Cardiac fibroblast (primary cell): ENCODE data around the gene SAMD3.
"Not testable (repeated sequence)": the region's sequence is repeated elsewhere in the genome, so short reads cannot be mapped to it uniquely, and the experiment has no call there.

Experiments
- DNase-seq, 2 donors: peaks; one replicate each; pipeline versions ENCODE4 v3.0.0 to v3.0.0-alpha.2; 2010; ENCODE audit warnings: low read depth in 2 of 2
- H3K4me3 ChIP-seq, 2 donors: replicated peaks in 1 of 2; 1 replicate in 1 of 2; 2 replicates in 1 of 2; pipeline ENCODE4 v1.5.1; 2011; ENCODE audit warnings: low read depth in 2 of 2, low read length in 2 of 2, mild to moderate bottlenecking in 2 of 2, moderate library complexity in 1 of 2
- TF ChIP-seq, protein P1 (sequence below): IDR thresholded peaks from one replicate; pipeline ENCODE4 v1.5.1; 2011; ENCODE audit warnings: low read depth, mild to moderate bottlenecking, low read length, inconsistent platforms

The SAMD3 gene

DNA sequence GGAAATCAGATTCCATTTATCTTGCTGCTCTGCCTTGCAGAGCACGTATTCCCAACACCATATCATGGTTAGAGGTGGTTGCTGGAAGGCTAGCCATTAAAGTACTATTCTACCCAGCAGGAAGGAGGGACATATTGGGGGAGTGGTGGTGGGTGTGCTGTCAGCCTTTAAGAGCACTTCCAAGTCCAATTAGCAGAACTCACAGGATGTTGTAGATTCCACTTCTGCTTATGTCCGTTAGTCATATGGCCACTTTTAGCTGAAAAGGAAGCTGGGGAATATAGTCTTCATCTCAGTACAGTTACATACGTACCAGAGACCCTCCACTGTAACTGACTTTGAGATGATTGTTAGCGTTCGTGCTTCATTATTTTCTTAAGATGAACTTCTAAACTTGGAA, 94.4 kb downstream of the SAMD3 start:
- TF ChIP-seq, protein P1, sequence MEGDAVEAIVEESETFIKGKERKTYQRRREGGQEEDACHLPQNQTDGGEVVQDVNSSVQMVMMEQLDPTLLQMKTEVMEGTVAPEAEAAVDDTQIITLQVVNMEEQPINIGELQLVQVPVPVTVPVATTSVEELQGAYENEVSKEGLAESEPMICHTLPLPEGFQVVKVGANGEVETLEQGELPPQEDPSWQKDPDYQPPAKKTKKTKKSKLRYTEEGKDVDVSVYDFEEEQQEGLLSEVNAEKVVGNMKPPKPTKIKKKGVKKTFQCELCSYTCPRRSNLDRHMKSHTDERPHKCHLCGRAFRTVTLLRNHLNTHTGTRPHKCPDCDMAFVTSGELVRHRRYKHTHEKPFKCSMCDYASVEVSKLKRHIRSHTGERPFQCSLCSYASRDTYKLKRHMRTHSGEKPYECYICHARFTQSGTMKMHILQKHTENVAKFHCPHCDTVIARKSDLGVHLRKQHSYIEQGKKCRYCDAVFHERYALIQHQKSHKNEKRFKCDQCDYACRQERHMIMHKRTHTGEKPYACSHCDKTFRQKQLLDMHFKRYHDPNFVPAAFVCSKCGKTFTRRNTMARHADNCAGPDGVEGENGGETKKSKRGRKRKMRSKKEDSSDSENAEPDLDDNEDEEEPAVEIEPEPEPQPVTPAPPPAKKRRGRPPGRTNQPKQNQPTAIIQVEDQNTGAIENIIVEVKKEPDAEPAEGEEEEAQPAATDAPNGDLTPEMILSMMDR: no peak
- no peak for DNase-seq
- H3K4me3 ChIP-seq: no peak overlapping the region

DNA sequence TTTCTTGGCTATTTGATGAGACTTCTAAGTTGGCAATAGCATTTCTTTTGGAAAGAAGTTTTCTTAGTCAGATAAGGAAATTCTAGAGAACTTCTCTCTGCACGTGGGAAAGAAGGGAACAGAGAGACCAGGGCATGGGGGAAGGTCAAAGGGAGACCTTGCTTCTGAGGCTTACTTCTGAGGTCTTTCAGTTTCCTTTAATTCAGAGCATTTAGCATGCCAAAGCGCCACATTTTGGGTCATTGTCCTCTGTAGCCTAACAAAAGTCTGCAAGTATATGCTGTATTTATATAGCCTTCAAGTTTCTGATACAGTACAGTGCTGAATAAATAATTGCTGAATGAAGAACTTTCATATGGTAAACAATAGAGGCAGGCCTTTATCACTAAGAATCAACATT, 95.6 kb downstream of the SAMD3 start:
- TF ChIP-seq, protein P1: no peak

DNA sequence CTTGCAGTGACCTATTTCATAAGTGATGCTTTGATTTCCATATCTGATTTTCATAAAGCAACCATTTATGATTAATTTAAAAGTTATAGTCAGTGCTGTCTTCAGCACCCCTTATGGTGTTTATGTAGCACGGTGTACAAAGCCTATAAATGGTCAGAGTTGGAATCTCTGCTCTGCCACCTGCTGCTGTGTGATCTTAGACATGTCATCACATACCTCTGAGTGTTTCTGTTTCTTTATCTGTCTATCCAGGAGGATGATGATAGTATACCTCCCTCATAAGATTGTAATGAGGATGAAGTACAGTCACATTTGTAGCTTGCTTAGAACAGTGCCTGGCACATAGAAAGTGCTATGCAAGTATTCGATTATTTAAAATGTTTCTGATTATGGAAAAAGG, 100.5 kb downstream of the SAMD3 start:
- DNase-seq: no peak

More for the DNA sequence above, 95.6 kb downstream of the SAMD3 start:
- no peak for DNase-seq
- no peak overlapping the region for H3K4me3 ChIP-seq

DNA sequence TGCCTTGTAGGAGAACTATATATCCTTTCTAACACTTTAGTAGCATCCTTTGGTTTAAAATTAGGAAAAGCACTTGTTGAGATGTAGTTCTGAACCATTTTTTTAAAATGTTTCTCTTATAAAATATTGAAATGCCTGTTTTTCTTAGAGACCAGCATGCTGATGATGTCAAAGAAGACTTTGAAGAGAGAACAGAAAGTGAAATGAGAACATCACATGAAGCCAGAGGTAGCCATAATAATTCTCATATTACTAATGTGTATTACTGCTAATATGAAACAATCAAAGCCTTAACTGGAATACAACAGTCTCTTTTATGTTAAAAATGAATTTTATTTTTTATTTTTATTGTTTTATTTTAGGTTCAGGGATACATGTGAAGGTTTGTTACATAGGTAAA, 102.0 kb downstream of the SAMD3 start:
- H3K4me3 ChIP-seq: no peak overlapping the region
- DNase-seq: no peak
- TF ChIP-seq, protein P1: no peak

More for the DNA sequence above, 100.5 kb downstream of the SAMD3 start:
- H3K4me3 ChIP-seq: no peak overlapping the region
- TF ChIP-seq, protein P1: no peak

DNA sequence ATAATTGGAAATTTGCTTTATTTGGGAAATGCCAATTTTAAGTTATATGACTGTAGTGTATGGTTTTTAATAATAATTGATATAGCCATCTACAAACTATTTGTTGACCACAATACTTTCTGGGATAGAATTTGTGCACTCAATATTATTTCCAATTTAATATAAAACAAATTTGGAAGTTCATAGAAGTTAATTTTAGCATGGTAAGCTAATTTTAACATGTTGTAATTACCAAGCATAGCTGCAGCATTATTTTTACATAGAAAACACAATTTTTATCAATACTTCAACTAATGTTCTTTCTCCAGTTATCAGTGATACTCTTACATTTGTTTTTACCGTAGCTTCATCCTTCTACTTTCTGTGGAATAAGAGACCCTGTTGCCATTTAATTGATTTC, 103.5 kb downstream of the SAMD3 start:
- TF ChIP-seq, protein P1: no peak
- no peak for DNase-seq
- no peak overlapping the region for H3K4me3 ChIP-seq

DNA sequence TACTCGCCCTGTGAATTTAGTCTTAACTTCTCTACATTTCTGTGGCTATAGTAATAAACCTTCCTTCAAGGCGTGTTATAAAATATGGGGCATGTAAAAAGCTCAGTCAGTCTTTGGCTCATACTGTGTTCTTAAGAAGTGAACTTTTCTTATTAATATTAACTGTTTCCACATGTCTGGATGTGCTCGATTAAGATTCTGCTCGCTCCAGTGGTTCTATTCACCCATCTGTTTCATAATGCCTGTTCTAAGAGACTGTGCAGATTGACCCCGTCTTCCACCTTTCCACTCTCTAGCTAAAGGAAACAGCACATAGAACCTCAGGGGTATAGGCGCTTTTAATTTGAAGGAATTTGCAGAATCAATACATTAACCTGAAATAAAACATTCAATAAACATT, 104.5 kb downstream of the SAMD3 start:
- DNase-seq: no peak
- TF ChIP-seq, protein P1: no peak
- no peak overlapping the region for H3K4me3 ChIP-seq

DNA sequence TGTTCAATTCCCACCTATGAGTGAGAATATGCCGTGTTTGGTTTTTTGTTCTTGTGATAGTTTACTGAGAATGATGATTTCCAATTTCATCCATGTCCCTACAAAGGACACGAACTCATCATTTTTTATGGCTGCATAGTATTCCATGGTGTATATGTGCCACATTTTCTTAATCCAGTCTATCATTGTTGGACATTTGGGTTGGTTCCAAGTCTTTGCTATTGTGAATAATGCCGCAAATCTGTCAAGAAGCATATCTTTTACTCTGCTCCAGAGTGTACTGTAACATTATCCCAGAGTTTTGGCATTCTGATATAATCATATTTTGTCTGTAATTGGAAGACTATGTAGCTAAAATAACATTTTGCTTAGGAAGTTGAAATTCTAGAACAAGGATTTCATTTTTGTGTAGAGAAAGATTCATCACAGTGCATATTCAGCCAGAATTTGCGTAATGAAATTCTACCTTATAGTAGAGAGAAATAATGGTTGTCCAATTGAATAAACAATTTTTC, 105.5 kb downstream of the SAMD3 start:
- not testable (repeated sequence) for DNase-seq, H3K4me3 ChIP-seq
